Anterior cingulate cortex (tissue), 58 donors: ENCODE measurements around the gene SMARCAL1.
A peak's percentile ranks its signal among the peaks of the same experiment; 100 is the strongest.
"Not testable (repeated sequence)": the region's sequence is repeated elsewhere in the genome, so short reads cannot be mapped to it uniquely, and the experiment has no call there.

ENCODE experiments used
- DNase-seq, 58 donors: peaks; one replicate each; lab custom pipeline; 2025; lab: John Stamatoyannopoulos, UW

Gene SMARCAL1

DNA sequence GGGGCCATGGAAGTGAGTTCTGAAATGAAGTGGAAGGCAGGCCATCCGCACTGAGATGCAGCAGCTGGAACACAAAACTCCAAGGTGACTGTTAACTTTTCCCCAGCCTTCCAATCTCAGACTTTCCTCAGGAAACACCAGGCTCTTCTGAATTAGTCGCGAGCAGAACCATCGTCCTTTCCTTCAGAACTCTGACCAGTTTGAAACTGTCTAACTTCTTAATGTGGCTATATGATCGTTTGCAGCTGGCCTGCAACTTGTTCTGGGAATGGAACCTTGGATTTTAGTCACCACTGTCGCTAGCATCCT lies 85.7 kb downstream of the SMARCAL1 start:
- DNase-seq = no peak

DNA sequence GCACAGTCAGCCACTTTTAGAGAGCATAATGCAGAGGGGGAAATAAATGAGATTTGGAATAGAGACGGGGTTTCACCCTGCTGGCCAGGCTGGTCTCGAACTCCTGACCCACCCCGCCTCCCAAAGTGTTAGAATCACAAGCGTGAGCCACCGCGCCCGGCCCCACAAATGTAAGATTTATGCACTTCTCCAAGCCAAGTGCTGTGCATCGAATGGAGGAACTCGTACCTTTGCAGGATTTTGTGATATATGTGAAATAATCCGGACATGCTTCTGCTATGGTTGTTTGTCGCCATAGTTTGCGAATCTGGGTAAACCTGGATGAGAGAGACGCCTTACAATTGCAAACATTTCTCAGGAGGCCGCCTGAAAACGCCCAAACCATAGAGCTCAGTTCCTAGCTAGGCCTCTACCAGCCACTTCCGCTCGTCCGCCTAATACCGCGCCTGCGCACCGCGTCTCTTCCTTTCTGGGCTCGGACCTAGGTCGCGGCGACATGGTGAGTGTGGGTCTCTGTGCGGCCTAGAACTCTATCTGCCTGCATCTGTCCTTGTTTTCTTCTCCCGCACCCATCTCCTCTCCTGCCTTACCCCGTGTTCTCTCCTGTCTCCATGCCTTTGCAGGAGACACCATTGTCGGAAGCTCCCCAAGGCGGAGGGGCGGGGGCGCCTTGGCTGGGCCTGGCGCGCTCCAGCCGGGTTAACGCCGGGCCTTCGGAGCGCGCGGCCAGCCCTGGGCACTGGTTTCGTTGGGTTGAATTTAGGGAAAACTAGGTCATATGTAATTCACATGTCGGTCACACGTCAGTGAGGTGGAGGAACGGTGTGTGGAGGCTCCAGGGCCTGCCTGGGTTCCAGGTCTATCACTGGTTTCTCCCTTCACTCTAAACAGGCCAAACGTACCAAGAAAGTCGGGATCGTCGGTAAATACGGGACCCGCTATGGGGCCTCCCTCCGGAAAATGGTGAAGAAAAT lies 86.4 kb downstream of the SMARCAL1 start, which contains the start of gene RPL37A:
Gene RPL37A, plus strand, starts transcription at position 466 of the 974 bp plus-strand sequence. Its CDS starts 31 bp downstream, at position 497.
- peak; percentile 53 to 95 (median 88) for DNase-seq

DNA sequence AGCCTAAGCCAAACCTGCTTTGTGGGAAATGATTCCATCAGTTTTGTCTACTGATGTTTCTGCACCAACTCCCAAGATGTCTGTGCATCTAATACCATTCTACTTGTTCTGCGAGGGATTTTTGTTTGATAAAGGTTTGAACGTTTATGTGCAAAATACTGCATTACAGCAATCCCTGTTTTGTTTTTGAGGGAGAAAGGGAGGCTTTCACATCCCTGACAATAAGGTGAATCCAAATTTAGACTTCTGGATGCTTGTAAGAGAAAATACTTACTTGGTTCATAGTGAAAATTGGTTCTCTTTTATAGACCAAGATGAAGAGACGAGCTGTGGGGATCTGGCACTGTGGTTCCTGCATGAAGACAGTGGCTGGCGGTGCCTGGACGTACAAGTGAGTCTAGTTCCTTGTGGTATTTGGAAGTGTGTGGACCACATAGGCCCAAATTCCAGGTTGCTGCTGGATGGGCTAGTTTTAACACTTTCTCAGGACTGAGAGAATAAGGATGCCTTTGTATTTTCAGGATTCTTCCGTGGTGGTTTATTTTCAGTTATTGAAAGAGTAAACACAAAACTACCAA lies 87.4 kb downstream of the SMARCAL1 start:
- no peak for DNase-seq

DNA sequence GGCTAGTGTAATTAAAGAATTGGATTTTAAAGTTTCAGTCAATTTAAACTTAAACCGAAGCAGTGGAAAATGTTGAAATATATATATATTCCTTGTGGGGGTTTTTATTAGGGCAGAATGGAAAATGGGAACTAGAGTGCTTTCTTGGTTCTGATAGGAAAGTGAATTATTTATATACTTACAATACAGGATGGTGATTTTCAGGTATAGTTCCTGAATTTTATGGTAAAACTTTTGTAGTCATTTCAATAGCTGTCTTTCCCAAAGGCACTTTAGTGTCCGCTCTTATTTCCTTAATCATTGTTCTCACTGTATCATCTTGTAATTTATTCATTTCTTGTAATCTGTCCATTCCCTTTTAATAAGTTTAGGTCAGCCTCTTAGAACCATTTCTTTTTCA lies 88.3 kb downstream of the SMARCAL1 start:
- no peak for DNase-seq

- no peak for DNase-seq
Observed at GRCh38 chr2:216501854-216502253, 89.6 kb downstream of the SMARCAL1 start.

DNA sequence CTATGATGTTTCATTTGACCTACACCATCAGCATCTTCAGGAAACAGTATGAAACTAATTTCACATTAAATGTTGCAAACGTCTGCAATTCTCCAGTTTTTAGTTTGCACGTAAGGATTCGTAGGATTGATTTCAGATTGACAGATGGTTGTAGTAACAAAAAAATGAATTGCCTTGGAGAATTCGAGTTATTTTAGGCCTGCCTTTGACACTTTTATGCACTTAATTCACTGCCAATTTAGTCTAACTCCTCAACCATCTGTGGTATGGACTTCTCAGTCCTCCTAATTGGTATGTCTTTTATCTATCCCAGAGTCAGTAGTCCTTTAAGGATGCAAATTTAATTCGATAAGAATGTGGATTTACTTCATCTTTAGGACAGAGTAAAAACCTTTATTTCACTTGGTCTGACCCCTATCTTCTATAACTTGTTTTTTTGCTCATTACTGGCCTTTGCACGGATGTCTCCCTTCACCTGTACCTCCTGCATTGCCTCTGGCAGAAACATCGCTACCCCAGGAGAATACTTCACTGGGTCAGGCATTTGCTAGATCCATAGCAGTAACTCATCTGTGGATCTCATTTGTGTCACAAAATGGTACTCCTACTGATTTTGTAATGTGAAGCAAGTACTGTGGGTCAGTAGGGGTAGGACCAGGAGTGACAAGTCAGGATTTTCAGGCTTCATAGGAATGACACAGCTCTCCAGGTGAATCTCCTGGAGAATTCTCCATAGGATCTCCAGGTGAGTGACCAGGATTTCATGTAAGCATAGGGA lies 90.3 kb downstream of the SMARCAL1 start:
- DNase-seq = no peak

DNA sequence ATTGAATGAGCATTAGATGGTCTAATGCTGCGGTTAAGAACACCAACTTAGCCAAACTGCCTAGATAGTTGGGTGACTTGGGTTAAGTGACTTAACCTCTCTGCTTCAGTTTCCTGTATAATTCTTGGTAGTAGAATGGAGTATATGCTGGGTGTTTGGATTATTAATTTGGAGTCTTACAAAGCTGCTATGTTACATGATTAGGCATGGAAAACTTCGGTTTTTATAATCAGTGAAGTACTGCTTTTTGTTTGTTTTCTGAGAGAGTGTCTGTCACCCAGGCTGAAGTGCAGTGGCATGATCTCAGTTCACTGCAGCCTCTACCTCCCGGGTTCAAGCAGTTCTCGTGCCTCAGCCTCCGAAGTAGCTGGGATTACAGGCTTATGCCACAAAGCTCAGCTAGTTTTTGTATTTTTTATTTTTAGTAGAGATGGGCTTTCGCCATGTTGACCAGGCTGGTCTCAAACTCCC lies 90.9 kb downstream of the SMARCAL1 start:
- DNase-seq = no peak

GRCh38 chr2:216503697-216504375 lies 91.6 kb downstream of the SMARCAL1 start:
- no peak for DNase-seq

- no peak for DNase-seq
Observed at GRCh38 chr2:216504376-216504762, 92.1 kb downstream of the SMARCAL1 start.

- DNase-seq = no peak
Observed at GRCh38 chr2:216505133-216506106, 93.1 kb downstream of the SMARCAL1 start.

DNA sequence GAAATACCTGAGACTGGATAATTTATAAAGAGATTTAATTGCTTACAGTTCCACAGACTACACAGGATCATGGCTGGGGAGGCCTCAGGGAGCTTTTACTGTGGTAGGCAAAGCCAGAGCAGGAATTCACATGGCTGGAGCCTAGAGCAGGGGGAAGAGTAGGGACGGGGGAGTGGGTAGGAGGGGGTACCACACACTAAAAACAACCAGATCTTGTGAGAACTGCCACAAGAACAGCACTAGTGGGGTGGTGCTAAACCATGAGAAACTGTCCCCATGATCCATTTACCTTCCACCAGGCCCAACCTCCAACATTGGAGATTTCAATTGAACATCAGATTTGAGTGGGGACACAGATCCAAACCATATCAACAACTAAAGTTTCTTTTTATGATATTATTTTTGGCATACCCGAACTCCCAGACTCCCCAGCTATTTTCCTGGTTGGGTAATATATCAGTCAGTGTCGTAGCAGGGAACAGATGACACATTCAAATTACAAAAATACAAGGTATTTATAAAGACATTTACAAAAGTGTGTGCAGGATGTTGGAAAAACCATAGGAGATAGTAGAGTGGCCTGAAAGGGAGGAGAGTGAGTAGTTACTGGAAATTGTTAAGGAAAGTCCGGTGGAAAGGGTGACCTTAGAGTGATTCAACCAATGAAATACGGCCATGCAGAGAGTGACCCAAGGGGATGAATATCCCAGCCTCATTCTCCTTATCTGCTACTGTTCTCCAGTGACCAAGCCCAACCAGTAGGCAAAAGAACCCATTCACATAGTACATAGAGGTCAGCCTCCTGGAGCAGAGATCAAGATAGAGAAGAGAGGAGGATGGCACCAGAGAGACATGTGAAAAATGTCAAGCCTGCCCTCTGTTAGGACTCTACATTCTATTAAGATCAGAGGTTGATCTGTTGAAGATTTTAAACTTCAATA lies 95.2 kb downstream of the SMARCAL1 start:
- DNase-seq = no peak

DNA sequence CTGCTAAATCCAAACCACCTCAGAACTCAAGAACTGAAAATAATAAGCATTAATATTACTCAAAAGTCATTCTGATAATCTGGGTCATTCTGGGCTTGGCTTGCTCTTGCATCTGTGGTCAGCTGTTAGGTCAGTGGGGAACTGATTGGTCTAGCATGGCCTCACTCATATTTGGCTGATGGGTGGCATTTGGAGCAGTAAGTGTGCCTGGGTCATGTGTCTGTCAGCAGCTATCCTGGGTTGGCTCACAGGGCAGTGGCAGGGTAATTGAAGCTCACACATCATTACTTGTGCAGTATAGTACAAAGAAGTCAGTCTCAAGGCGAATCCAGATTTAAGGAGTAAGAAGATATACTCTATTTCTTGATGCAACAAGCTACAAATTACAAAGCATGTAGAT lies 95.9 kb downstream of the SMARCAL1 start:
- DNase-seq = no peak

DNA sequence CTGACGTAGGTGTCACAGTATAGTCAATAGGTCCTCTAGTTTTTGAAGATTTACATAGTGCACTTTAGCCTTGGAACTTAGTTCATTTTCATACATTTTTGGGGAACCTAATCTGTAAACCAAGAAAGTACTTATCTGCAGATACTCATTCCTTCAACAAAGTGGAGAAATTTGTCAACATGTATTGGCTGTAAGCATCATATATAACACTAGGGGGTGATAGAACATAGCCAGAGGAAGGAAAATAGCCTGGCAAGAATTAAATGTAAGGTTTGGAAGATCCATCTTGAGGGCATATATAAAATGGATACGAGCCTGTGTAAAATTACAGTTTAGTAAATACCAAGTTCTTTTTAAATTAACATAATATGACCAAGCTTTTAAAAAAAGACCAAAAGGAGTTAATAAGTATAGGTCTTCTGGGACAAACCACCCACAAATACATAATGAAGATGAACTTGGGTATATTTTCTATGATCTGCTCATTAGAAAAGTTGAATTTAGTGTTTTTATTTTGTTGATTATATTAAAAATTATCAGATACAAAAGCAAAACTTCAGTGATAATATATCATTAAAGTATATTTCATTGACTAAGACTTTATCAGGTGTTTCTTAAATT lies 104.6 kb downstream of the SMARCAL1 start:
- peak in 2 of 58 donors; percentile 20 to 57 for DNase-seq

GRCh38 chr2:216517447-216518225 lies 105.4 kb downstream of the SMARCAL1 start:
- DNase-seq = no peak

- not testable (repeated sequence) for DNase-seq
Observed at GRCh38 chr2:216518566-216519119, 106.4 kb downstream of the SMARCAL1 start.

DNA sequence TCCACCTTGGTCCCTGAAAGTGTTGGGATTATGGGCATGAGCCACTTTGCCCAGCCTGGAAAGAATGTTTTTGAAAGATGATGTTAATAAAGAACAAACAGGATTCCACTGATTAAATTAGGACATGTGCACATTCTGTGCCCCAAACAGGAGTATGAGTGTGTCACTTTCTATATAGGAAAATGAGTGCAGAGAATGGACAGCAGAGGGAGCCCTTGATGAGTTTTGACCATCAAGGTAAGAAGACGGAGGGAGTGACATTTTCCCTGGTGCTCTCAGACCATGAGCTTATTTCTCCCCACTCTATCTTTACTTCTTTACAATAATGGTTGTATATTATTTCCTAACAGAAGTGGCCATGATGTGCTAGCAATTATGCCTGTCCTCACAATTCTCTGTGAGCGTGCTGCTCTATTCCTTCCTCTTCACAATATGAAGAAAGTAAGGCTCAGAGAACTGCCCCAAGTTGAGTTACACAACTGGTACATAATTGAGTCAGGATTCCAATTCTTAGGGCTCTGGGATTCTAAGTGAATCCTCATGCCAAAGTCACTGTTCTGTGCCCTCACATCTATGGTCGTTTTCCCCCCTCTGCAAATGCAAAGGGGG lies 107.0 kb downstream of the SMARCAL1 start:
- DNase-seq = peak in 32 of 58 donors; percentile 3 to 64 (median 26)
